Activated naive CD4-positive, alpha-beta T cell treated with anti-CD3 and anti-CD28 coated beads, Interleukin-2, amount 50 U/mL, for 24 hours (primary cell): ENCODE data around the gene TACR1.

Experiments used
- H3K27ac Mint-ChIP-seq: one replicate; pipeline ENCODE4 v1.8.0; 2021; ENCODE audit warnings: mild to moderate bottlenecking, mixed read lengths
- H3K27me3 Mint-ChIP-seq: one replicate; pipeline ENCODE4 v1.8.0; 2021; ENCODE audit warnings: mixed read lengths
- H3K36me3 Mint-ChIP-seq: one replicate; pipeline ENCODE4 v1.8.0; 2021; ENCODE audit warnings: mixed read lengths
- H3K4me1 Mint-ChIP-seq: one replicate; pipeline ENCODE4 v1.8.0; 2021; ENCODE audit warnings: mixed read lengths
- H3K4me3 Mint-ChIP-seq: one replicate; pipeline ENCODE4 v1.8.0; 2021; ENCODE audit warnings: mild to moderate bottlenecking, mixed read lengths
- H3K9me3 Mint-ChIP-seq: one replicate; pipeline ENCODE4 v1.8.0; 2021; ENCODE audit warnings: mixed read lengths

Gene TACR1

DNA sequence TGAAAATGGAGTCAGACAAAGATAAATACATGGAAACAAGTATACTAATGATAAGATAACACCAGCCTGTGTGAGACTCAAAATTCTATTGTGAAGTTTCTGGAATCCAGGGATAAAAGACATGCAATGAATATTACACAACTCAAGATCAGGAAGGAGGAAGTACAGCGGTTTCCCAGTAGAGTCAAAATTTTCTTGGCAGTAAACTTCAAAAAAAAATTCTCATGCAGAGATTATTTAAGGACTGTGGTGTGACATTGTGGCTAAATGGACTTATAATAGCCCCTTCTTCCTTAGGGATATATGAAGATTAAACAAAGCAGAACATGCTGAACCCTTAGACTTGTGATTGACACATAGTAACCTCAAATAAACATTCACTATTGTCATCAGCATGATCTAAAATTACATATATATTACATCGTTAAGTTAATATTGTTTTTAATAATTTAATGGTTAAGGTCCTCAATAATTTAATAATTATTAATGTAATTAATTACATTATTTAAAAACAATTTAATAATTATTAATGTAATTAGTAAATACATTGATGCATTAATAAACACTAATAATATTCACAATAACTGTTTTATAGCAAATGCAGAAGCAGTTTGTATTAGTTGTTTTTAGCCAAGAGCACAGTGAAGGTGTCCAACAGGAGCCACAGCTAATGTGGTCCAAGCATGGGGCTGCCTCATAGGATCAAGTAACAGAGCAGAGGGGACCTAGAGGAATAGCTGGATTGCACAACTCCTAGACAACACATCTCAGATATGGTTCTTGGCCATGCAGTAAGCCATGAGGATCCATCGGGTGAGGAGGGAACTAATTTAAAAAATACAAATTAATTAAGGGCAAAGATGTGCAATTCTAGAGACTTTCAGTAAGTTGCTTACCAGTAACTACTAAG is 163.6 kb downstream of the TACR1 start:
- Mint-ChIP-seq H3K9me3 (no peaks in the 10 kb centered on the region), H3K4me1 (no peaks in the 10 kb centered on the region), H3K36me3 (no peaks in the 10 kb centered on the region), H3K4me3 (no peak overlapping the region), H3K27ac (no peak overlapping the region), H3K27me3 (no peaks in the 10 kb centered on the region)

- no peak overlapping the region for H3K4me3 Mint-ChIP-seq
- no peaks in the 10 kb centered on the region for H3K27me3 Mint-ChIP-seq
- no peaks in the 10 kb centered on the region for H3K9me3 Mint-ChIP-seq
- no peaks in the 10 kb centered on the region for H3K4me1 Mint-ChIP-seq
- no peak overlapping the region for H3K27ac Mint-ChIP-seq
- no peaks in the 10 kb centered on the region for H3K36me3 Mint-ChIP-seq
Observed at GRCh38 chr2:75033516-75033915, 165.8 kb downstream of the TACR1 start.

GRCh38 chr2:75031906-75032803 is 167.2 kb downstream of the TACR1 start:
- no peaks in the 10 kb centered on the region for H3K27me3 Mint-ChIP-seq
- no peak overlapping the region for H3K4me3 Mint-ChIP-seq
- no peaks in the 10 kb centered on the region for H3K9me3 Mint-ChIP-seq
- no peaks in the 10 kb centered on the region for H3K4me1 Mint-ChIP-seq
- H3K27ac Mint-ChIP-seq, result no peak overlapping the region
- H3K36me3 Mint-ChIP-seq, result peaks cover 1% of the 10 kb centered on the region

DNA sequence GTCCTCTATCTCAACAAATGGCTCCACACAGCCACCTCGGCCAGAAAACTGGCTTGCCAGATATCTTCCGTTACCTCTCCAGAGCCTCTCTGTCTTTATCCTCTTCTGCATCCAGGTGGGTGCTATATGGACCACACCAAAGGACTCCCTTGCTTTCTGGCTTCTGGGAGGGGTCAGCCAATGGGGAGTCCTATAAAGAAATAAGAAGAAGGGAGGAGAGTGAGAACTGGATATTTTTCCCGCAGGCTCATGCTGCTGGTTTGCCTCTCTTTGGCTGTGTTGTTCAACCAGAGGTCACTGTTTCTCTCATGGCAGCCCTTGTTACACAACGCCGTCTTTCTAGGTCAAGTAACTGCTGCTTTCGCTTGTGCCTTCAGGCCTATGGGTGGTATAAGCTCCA is 168.1 kb downstream of the TACR1 start:
- no peak overlapping the region for H3K27ac Mint-ChIP-seq
- no peaks in the 10 kb centered on the region for H3K4me1 Mint-ChIP-seq
- H3K9me3 Mint-ChIP-seq, result no peaks in the 10 kb centered on the region
- peaks cover 1% of the 10 kb centered on the region for H3K36me3 Mint-ChIP-seq
- H3K27me3 Mint-ChIP-seq, result no peaks in the 10 kb centered on the region
- no peak overlapping the region for H3K4me3 Mint-ChIP-seq

- Mint-ChIP-seq H3K36me3 (peaks cover 1% of the 10 kb centered on the region), H3K9me3 (no peaks in the 10 kb centered on the region), H3K4me1 (no peaks in the 10 kb centered on the region), H3K27me3 (no peaks in the 10 kb centered on the region), H3K4me3 (no peak overlapping the region), H3K27ac (no peak overlapping the region)
Observed at GRCh38 chr2:75030218-75031009, 168.9 kb downstream of the TACR1 start.

GRCh38 chr2:75027886-75028285 is 171.4 kb downstream of the TACR1 start:
- Mint-ChIP-seq H3K4me3 (no peak overlapping the region), H3K27me3 (no peaks in the 10 kb centered on the region), H3K4me1 (no peaks in the 10 kb centered on the region), H3K36me3 (peaks cover 1% of the 10 kb centered on the region), H3K27ac (no peak overlapping the region), H3K9me3 (no peaks in the 10 kb centered on the region)

- Mint-ChIP-seq H3K36me3 (peaks cover 1% of the 10 kb centered on the region), H3K27me3 (no peaks in the 10 kb centered on the region), H3K4me1 (no peaks in the 10 kb centered on the region), H3K27ac (no peak overlapping the region), H3K4me3 (no peak overlapping the region), H3K9me3 (no peaks in the 10 kb centered on the region)
Observed at GRCh38 chr2:75025633-75026380, 173.5 kb downstream of the TACR1 start.

DNA sequence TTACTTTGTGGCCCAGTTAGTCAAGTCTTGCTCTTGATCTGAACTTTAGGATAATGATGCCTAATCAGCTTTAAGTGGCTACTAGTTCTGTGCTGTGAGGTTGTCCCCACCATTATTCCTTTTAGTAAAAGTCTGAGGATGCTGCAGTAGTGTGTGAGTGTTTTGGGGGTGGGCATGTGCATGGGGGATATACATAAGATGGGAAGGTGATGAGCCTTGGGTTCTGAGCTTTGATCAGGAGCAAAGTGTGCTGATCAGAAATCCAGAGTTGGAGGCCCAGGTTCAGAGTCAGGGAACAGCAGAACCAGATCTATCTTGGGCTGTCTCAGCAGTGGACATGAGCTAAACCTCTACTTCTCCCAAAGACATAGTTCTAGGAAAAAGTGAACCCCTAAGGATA is 174.1 kb downstream of the TACR1 start:
- Mint-ChIP-seq H3K27me3 (no peaks in the 10 kb centered on the region), H3K4me1 (no peaks in the 10 kb centered on the region), H3K36me3 (peaks cover 1% of the 10 kb centered on the region), H3K4me3 (no peak overlapping the region), H3K27ac (no peak overlapping the region), H3K9me3 (no peaks in the 10 kb centered on the region)

DNA sequence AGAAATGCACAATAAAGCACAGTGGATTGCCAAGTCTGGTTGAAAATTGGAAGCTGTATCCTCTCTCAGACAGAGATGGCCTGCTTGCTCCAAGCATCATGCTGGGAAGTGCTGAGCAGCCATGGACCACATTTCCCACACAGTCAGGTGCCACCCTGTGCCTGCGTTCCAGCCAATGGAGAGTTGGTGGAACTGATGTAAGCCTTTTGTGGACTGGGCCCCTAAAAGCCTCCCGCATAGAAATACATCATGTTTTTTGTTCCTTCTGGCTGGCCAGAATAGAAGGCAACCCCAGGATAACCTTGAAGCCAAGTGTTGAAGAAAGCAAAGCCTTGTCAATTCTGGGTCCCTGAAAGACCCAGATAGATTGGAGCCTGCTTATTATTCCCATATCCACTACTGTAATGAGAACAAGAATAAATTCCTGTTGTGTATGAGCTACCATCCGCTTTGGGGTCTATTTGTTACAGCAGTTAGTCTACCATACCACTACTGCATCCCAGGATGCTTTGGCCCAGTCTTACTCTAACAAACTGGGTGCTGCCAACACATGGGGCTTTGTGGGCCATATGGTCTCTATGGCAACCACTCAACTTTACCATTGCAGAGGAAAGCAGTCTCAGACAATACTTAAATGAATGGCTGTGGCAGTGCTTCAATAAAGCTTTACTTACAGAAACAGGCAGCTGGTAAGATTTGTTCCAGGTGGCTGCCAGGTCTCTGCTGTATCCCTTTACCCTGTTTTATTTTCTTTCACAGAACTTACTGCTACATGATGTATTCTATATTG is 175.5 kb downstream of the TACR1 start:
- H3K27ac Mint-ChIP-seq, result no peak overlapping the region
- H3K27me3 Mint-ChIP-seq, result no peaks in the 10 kb centered on the region
- no peaks in the 10 kb centered on the region for H3K4me1 Mint-ChIP-seq
- H3K4me3 Mint-ChIP-seq, result no peak overlapping the region
- peaks cover 1% of the 10 kb centered on the region for H3K36me3 Mint-ChIP-seq
- no peaks in the 10 kb centered on the region for H3K9me3 Mint-ChIP-seq

DNA sequence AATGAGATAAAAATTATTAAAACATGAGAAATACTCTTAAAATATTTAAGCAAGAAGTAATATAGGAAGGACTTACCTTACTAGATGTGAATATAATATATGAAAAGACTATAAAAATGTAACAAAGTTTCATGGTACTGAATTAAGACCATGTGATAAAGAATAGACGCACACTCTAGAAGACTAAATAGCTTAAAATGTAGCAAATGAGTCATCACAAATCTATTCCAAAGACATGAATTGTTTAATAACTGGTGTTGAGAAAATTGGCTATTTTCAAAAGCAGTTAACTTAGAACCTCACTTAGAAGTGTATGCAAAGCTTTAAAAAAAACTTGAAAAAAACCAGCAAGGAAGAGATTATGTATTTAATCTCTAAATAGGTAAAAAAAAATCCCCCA is 176.8 kb downstream of the TACR1 start:
- no peak overlapping the region for H3K4me3 Mint-ChIP-seq
- H3K27me3 Mint-ChIP-seq, result no peaks in the 10 kb centered on the region
- H3K9me3 Mint-ChIP-seq, result peaks cover 6% of the 10 kb centered on the region
- H3K4me1 Mint-ChIP-seq, result no peaks in the 10 kb centered on the region
- no peaks in the 10 kb centered on the region for H3K36me3 Mint-ChIP-seq
- no peak overlapping the region for H3K27ac Mint-ChIP-seq

- H3K27ac Mint-ChIP-seq, result no peak overlapping the region
- no peaks in the 10 kb centered on the region for H3K36me3 Mint-ChIP-seq
- no peaks in the 10 kb centered on the region for H3K4me1 Mint-ChIP-seq
- H3K4me3 Mint-ChIP-seq, result no peak overlapping the region
- H3K27me3 Mint-ChIP-seq, result no peaks in the 10 kb centered on the region
- peaks cover 7% of the 10 kb centered on the region for H3K9me3 Mint-ChIP-seq
Observed at GRCh38 chr2:75021672-75022071, 177.6 kb downstream of the TACR1 start.

GRCh38 chr2:75020476-75020875 is 178.8 kb downstream of the TACR1 start:
- H3K9me3 Mint-ChIP-seq, result peaks cover 7% of the 10 kb centered on the region
- H3K27me3 Mint-ChIP-seq, result no peaks in the 10 kb centered on the region
- H3K4me1 Mint-ChIP-seq, result no peaks in the 10 kb centered on the region
- no peak overlapping the region for H3K4me3 Mint-ChIP-seq
- no peaks in the 10 kb centered on the region for H3K36me3 Mint-ChIP-seq
- H3K27ac Mint-ChIP-seq, result no peak overlapping the region

- Mint-ChIP-seq H3K27me3 (no peaks in the 10 kb centered on the region), H3K36me3 (no peaks in the 10 kb centered on the region), H3K27ac (no peak overlapping the region), H3K9me3 (peaks cover 7% of the 10 kb centered on the region), H3K4me3 (no peak overlapping the region), H3K4me1 (no peaks in the 10 kb centered on the region)
Observed at GRCh38 chr2:75019790-75020189, 179.5 kb downstream of the TACR1 start.

DNA sequence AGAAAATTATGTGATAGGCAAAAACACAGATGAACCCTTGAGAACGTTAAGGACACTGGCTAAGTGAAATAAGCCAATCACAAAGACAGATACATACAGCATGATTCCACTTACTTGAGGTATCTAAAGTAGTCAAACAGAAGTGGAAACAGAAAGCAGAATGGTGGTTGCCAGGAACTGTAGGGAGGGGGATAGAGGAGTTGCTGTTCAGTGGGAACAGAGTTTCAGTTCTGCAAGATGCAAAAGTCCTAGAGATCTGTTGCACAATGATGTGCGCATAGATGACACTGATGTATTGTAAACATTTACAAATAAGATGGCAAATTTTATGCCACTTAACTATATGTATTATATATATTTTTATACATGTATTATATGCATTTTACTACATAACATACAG is 181.2 kb downstream of the TACR1 start:
- H3K4me3 Mint-ChIP-seq, result no peak overlapping the region
- H3K9me3 Mint-ChIP-seq, result peaks cover 7% of the 10 kb centered on the region
- H3K27ac Mint-ChIP-seq, result no peak overlapping the region
- H3K27me3 Mint-ChIP-seq, result no peaks in the 10 kb centered on the region
- H3K4me1 Mint-ChIP-seq, result no peaks in the 10 kb centered on the region
- no peaks in the 10 kb centered on the region for H3K36me3 Mint-ChIP-seq
